ENCODE data around the gene CCDC171.

Gene CCDC171

DNA sequence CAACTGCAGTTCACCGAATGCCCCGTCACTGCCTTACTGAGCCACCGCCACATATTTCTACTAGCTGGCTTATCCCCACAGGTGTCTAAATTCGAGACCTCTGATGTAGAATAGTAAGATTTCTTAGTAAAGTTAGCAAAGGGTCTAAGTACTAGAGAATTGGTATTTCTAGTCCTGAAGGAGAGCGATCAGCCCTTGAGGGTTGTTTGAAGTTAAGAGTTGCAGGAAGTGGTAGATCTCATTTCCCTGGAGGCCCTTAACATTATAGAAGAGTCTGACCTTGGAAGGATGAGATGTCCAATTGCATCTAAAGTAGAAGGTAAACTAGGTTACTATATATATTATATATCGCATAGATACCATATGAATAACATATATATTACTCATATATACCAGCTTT lies 451.8 kb downstream of the CCDC171 start:
- Histone ChIP-seq H3K27me3 (ENCODE audit: insufficient read depth, low read depth, severe bottlenecking) (no peaks in the 10 kb centered on the region), H3K27ac (no peak overlapping the region), H3K9me3 (ENCODE audit: severe bottlenecking) (no peaks in the 10 kb centered on the region), H3K4me3 (ENCODE audit: low read depth, low read length) (no peak overlapping the region), H3K36me3 (no peaks in the 10 kb centered on the region)
- no peak for DNase-seq
- TF ChIP-seq, protein P1, sequence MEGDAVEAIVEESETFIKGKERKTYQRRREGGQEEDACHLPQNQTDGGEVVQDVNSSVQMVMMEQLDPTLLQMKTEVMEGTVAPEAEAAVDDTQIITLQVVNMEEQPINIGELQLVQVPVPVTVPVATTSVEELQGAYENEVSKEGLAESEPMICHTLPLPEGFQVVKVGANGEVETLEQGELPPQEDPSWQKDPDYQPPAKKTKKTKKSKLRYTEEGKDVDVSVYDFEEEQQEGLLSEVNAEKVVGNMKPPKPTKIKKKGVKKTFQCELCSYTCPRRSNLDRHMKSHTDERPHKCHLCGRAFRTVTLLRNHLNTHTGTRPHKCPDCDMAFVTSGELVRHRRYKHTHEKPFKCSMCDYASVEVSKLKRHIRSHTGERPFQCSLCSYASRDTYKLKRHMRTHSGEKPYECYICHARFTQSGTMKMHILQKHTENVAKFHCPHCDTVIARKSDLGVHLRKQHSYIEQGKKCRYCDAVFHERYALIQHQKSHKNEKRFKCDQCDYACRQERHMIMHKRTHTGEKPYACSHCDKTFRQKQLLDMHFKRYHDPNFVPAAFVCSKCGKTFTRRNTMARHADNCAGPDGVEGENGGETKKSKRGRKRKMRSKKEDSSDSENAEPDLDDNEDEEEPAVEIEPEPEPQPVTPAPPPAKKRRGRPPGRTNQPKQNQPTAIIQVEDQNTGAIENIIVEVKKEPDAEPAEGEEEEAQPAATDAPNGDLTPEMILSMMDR (IDR thresholded peaks at IDR 0.05; ENCODE audit: low read depth, low read length), result no peak

DNA sequence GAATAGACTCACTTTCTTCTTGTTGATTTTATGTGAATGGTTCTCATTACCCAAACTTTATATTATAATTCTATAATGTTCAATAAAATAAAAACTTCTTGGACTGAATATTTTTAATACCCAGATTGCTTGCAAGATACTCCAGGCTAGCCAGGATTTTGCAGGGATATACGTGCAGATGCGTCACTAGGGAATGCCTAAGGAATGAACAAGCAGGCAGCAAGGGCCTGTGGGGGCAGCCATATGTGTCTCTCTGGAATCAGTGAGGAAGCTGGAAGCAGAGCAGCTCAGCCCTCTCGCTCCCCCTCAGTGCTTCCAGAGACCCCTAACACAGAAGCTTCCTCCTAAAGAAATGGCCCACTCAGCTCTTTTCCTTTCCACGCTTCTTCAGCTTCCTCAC lies 457.4 kb downstream of the CCDC171 start:
- TF ChIP-seq, protein P1 (IDR thresholded peaks at IDR 0.05; ENCODE audit: low read depth, low read length), result no peak
- Histone ChIP-seq H3K4me3 (ENCODE audit: low read depth, low read length) (no peak overlapping the region), H3K9me3 (ENCODE audit: severe bottlenecking) (no peaks in the 10 kb centered on the region), H3K36me3 (no peaks in the 10 kb centered on the region), H3K27ac (no peak overlapping the region), H3K27me3 (ENCODE audit: insufficient read depth, low read depth, severe bottlenecking) (no peaks in the 10 kb centered on the region)
- DNase-seq, result no peak

DNA sequence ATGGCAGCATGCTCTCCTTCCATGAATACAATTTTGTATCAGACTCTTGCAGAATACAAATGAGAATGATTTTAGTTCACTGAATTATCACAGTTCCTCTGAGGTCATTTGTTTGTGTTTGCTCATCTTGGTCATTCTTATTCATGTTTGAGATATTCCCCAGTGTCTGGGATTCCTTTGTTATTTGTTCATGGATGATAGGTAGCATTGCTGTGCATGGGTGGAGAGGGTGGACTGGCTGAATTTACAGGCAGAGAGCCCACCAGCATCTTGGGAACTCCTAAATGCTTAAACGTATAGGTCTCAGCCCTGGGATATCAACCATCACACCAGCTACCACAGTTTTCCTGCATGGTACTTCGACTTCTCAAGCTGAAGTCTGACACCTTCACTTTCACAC lies 459.8 kb downstream of the CCDC171 start:
- no peak overlapping the region for H3K27ac ChIP-seq
- H3K27me3 ChIP-seq (ENCODE audit: insufficient read depth, low read depth, severe bottlenecking), result no peaks in the 10 kb centered on the region
- no peaks in the 10 kb centered on the region for H3K36me3 ChIP-seq
- H3K4me3 ChIP-seq (ENCODE audit: low read depth, low read length), result no peak overlapping the region
- TF ChIP-seq, protein P1 (IDR thresholded peaks at IDR 0.05; ENCODE audit: low read depth, low read length), result no peak
- DNase-seq, result no peak
- H3K9me3 ChIP-seq (ENCODE audit: severe bottlenecking), result no peaks in the 10 kb centered on the region

DNA sequence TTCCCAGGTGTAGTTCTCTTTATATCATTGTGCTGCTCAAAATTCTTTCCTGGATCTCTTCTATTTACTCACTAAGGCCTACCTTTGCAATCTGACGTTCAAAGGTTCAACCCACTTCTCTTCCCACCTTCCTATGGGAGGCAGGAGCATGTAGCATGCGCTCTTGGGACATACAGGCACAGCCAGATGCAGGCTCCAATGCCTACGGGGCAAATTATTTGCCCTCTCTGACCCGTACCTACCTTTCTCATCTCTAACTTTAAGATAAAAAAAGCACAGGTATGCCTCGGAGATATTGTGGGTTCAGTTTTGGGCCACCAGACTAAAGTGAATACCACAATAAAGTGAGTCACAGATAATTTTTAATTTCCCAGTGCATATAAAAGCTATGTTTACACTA lies 460.5 kb downstream of the CCDC171 start:
- DNase-seq, result no peak
- no peak overlapping the region for H3K27ac ChIP-seq
- no peaks in the 10 kb centered on the region for H3K36me3 ChIP-seq
- TF ChIP-seq, protein P1 (IDR thresholded peaks at IDR 0.05; ENCODE audit: low read depth, low read length), result no peak
- no peaks in the 10 kb centered on the region for H3K9me3 ChIP-seq (ENCODE audit: severe bottlenecking)
- H3K27me3 ChIP-seq (ENCODE audit: insufficient read depth, low read depth, severe bottlenecking), result no peaks in the 10 kb centered on the region
- no peak overlapping the region for H3K4me3 ChIP-seq (ENCODE audit: low read depth, low read length)

DNA sequence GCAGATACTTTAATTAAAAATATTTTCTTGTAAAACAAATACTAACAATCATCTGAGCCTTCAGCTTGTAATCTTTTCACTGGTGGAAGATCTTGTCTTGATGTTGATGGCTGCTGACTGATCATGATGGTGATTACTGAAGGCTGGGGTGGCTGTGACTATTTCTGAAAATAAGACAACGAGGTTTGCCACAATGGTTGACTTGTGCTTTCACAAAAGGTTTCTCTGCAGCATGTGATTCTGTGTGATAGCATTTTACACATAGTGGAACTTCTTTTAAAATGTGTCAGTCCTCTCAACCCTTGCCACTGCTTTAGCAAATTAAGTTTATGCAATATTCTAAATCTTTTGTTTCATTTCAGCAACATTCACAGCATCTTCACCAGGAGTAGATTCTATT lies 461.0 kb downstream of the CCDC171 start:
- Histone ChIP-seq H3K36me3 (no peaks in the 10 kb centered on the region), H3K4me3 (ENCODE audit: low read depth, low read length) (no peak overlapping the region), H3K27ac (no peak overlapping the region), H3K27me3 (ENCODE audit: insufficient read depth, low read depth, severe bottlenecking) (no peaks in the 10 kb centered on the region), H3K9me3 (ENCODE audit: severe bottlenecking) (no peaks in the 10 kb centered on the region)
- DNase-seq, result no peak
- TF ChIP-seq, protein P1 (IDR thresholded peaks at IDR 0.05; ENCODE audit: low read depth, low read length), result no peak

DNA sequence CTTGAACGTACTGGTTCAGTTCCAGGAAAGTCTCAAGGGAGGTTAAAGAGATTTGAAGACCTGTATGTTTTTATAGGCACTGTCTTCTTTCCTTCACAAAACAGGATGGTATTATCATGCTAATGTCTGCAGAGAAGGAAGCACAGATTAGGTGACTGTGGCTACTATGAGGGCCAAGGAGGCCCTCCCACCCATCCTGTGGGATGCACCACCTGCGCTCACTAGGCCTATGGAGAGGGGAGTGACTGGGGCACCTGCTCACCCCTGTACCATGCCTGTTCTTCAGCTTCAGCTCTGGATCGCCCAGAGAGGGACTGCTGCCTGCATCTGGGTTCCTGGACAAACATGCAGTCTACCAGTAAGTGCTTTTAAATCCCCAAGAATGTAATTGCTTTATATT lies 469.4 kb downstream of the CCDC171 start:
- Histone ChIP-seq H3K27me3 (ENCODE audit: insufficient read depth, low read depth, severe bottlenecking) (no peaks in the 10 kb centered on the region), H3K36me3 (no peaks in the 10 kb centered on the region), H3K4me3 (ENCODE audit: low read depth, low read length) (no peak overlapping the region), H3K9me3 (ENCODE audit: severe bottlenecking) (no peaks in the 10 kb centered on the region), H3K27ac (no peak overlapping the region)
- TF ChIP-seq, protein P1 (IDR thresholded peaks at IDR 0.05; ENCODE audit: low read depth, low read length), result no peak
- DNase-seq, result no peak

Data from WERI-Rb-1 (cell line).